ENCODE results near the gene TENM3.

DNA sequence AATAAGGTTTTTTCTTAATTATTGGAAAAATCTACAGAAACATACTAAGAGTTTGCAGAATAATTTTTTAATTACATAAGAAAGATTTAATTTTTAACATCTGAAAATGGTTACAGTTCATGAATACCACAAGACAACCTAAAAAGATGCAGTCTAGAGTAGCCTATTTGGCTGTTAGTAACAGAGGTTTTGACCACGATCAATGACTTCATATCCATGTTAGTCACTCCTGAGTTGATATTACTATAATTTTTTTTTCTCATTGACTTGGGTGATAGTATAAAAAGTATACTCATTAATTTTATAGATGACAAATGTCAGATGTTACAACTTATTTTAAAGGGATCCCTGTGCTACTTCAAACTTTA, 401.5 kb downstream of the TENM3 start:
- no peak for TF ChIP-seq POLR2A (IDR thresholded peaks at IDR 0.05; ENCODE audit: extremely low read depth, insufficient read length)
- TF ChIP-seq, protein P1, sequence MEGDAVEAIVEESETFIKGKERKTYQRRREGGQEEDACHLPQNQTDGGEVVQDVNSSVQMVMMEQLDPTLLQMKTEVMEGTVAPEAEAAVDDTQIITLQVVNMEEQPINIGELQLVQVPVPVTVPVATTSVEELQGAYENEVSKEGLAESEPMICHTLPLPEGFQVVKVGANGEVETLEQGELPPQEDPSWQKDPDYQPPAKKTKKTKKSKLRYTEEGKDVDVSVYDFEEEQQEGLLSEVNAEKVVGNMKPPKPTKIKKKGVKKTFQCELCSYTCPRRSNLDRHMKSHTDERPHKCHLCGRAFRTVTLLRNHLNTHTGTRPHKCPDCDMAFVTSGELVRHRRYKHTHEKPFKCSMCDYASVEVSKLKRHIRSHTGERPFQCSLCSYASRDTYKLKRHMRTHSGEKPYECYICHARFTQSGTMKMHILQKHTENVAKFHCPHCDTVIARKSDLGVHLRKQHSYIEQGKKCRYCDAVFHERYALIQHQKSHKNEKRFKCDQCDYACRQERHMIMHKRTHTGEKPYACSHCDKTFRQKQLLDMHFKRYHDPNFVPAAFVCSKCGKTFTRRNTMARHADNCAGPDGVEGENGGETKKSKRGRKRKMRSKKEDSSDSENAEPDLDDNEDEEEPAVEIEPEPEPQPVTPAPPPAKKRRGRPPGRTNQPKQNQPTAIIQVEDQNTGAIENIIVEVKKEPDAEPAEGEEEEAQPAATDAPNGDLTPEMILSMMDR (IDR thresholded peaks at IDR 0.05; ENCODE audit: low read depth, low read length) = no peak
